HepG2 (cell line): ENCODE results near the gene RELL1. TPM values are rescaled to one million over a fixed set of nuclear protein-coding genes. Genes with fewer than 3 reads are reported as not detected.

ENCODE experiments used
- ATRX ChIP-seq: sonication (generic); formaldehyde crosslinking; IDR thresholded peaks from 2 replicates; pipeline ENCODE4 v1.4.0; 2020; ENCODE audit warnings: missing genetic modification reagents, borderline replicate concordance
- EED ChIP-seq: sonication (generic); formaldehyde crosslinking; IDR thresholded peaks from 2 replicates; pipeline ENCODE4 v1.5.0; 2020; ENCODE audit warnings: mild to moderate bottlenecking, missing genetic modification reagents
- MXD1 ChIP-seq: sonication (generic); formaldehyde crosslinking; IDR thresholded peaks from 2 replicates; pipeline ENCODE4 v1.4.0; 2020; ENCODE audit warnings: mild to moderate bottlenecking, missing genetic modification reagents
- SNRNP70 ChIP-seq: fragments of 200-400 bp; formaldehyde crosslinking; IDR thresholded peaks from 2 replicates; pipeline ENCODE4 v1.6.1; 2017; ENCODE audit warnings: mild to moderate bottlenecking, low read depth, low read length, moderate library complexity
- SP2 ChIP-seq: sonication (generic); formaldehyde crosslinking; IDR thresholded peaks from 2 replicates; pipeline ENCODE4 v1.5.1; 2020; ENCODE audit warnings: mild to moderate bottlenecking, missing genetic modification reagents
- ZFP62 ChIP-seq: sonication (generic); formaldehyde crosslinking; IDR thresholded peaks from 2 replicates; pipeline ENCODE4 v1.4.0; 2020; ENCODE audit warnings: missing genetic modification reagents
- ZFY ChIP-seq: sonication (generic); formaldehyde crosslinking; IDR thresholded peaks from 2 replicates; pipeline ENCODE4 v1.4.0; 2020; ENCODE audit warnings: missing genetic modification reagents
- ZGPAT ChIP-seq: IDR thresholded peaks from 2 replicates; pipeline ENCODE4 v1.6.1; 2016; ENCODE audit warnings: mild to moderate bottlenecking
- ZNF292 ChIP-seq: sonication (generic); formaldehyde crosslinking; IDR thresholded peaks from 2 replicates; pipeline ENCODE4 v1.8.1; 2022; ENCODE audit warnings: mild to moderate bottlenecking, low read depth, missing genetic modification reagents, borderline replicate concordance
- ZNF530 ChIP-seq: sonication (generic); formaldehyde crosslinking; IDR thresholded peaks from 2 replicates; pipeline ENCODE4 v1.5.0; 2020; ENCODE audit warnings: low read depth, mild to moderate bottlenecking, missing genetic modification reagents
- ZNF766 ChIP-seq: sonication (generic); formaldehyde crosslinking; IDR thresholded peaks from 2 replicates; pipeline ENCODE4 v1.5.0; 2020; ENCODE audit warnings: missing genetic modification reagents, borderline replicate concordance
- ZSCAN21 ChIP-seq: sonication (generic); formaldehyde crosslinking; IDR thresholded peaks from 2 replicates; pipeline ENCODE4 v1.8.0; 2022; ENCODE audit warnings: mild to moderate bottlenecking, missing genetic modification reagents, moderate library complexity, borderline replicate concordance
- polyA plus RNA-seq, 8 experiments: library from polyadenylated mRNA; depleted of rRNA in 3 of 8; stranded (reverse) in 7 of 8; unstranded in 1 of 8; fragments of >200 nt; fragmentation: Illumina TruSeq in 4 of 8; extraction: Trizol in 4 of 8; gene quantifications; 2 replicates each; pipeline versions ENCODE4 v1.2.1 to v1.2.3, GENCODE V29; 2011 to 2016; ENCODE audit warnings: low read depth in 4 of 8, missing spikeins in 1 of 8, mixed read lengths in 1 of 8; ENCODE audit not compliant: insufficient read depth in 1 of 8
- total RNA-seq, 5 experiments: library from RNA; depleted of rRNA; stranded (reverse); fragments of >200 nt; fragmentation: Illumina TruSeq; extraction: Trizol; gene quantifications; 2 replicates each; pipeline ENCODE4 v1.2.3, GENCODE V29; 2016; ENCODE audit warnings: low read depth in 1 of 5
- TF ChIP-seq, protein P1 (sequence below): sonication (generic); formaldehyde crosslinking; IDR thresholded peaks from 2 replicates; pipeline ENCODE4 v1.5.1; 2020; ENCODE audit warnings: mild to moderate bottlenecking, missing genetic modification reagents, moderate library complexity
- TF ChIP-seq, protein P2 (sequence below): sonication (generic); formaldehyde crosslinking; conservative IDR thresholded peaks from 2 replicates; pipeline ENCODE4 v1.4.0; 2020; ENCODE audit warnings: missing genetic modification reagents
- TF ChIP-seq, protein P3 (sequence below): sonication (generic); formaldehyde crosslinking; IDR thresholded peaks from 2 replicates; pipeline ENCODE4 v1.4.0; 2020; ENCODE audit warnings: missing genetic modification reagents
- TF ChIP-seq, protein P4 (sequence below): sonication (generic); formaldehyde crosslinking; IDR thresholded peaks from 2 replicates; pipeline ENCODE4 v1.5.0; 2020; ENCODE audit warnings: missing genetic modification reagents
- TF ChIP-seq, protein P5 (sequence below): sonication (generic); formaldehyde crosslinking; IDR thresholded peaks from 2 replicates; pipeline ENCODE4 v1.4.0; 2020; ENCODE audit warnings: missing genetic modification reagents, borderline replicate concordance

The RELL1 gene
- total and polyA plus RNA-seq, 2 of the 13 experiments (the other 11 are each of a cell fraction or from before 2014, with no cell fraction given): 8.4 to 58.4 TPM

GRCh38 chr4:37662861-37663390 lies 23.2 kb downstream of the RELL1 start (continued):
- TF ChIP-seq ZGPAT (no peak), ZNF530 (CRISPR knock-in tag) (no peak), ATRX (CRISPR knock-in tag) (no peak), ZFY (CRISPR knock-in tag) (no peak), ZSCAN21 (CRISPR knock-in tag) (no peak), SP2 (CRISPR knock-in tag) (no peak), ZNF766 (no peak), ZNF292 (CRISPR knock-in tag) (no peak), MXD1 (CRISPR knock-in tag) (no peak), EED (no peak), SNRNP70 (no peak), ZFP62 (CRISPR knock-in tag) (no peak)
- TF ChIP-seq, protein P1, sequence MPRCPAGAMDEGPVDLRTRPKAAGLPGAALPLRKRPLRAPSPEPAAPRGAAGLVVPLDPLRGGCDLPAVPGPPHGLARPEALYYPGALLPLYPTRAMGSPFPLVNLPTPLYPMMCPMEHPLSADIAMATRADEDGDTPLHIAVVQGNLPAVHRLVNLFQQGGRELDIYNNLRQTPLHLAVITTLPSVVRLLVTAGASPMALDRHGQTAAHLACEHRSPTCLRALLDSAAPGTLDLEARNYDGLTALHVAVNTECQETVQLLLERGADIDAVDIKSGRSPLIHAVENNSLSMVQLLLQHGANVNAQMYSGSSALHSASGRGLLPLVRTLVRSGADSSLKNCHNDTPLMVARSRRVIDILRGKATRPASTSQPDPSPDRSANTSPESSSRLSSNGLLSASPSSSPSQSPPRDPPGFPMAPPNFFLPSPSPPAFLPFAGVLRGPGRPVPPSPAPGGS (CRISPR knock-in tag): no peak
- TF ChIP-seq, protein P2, sequence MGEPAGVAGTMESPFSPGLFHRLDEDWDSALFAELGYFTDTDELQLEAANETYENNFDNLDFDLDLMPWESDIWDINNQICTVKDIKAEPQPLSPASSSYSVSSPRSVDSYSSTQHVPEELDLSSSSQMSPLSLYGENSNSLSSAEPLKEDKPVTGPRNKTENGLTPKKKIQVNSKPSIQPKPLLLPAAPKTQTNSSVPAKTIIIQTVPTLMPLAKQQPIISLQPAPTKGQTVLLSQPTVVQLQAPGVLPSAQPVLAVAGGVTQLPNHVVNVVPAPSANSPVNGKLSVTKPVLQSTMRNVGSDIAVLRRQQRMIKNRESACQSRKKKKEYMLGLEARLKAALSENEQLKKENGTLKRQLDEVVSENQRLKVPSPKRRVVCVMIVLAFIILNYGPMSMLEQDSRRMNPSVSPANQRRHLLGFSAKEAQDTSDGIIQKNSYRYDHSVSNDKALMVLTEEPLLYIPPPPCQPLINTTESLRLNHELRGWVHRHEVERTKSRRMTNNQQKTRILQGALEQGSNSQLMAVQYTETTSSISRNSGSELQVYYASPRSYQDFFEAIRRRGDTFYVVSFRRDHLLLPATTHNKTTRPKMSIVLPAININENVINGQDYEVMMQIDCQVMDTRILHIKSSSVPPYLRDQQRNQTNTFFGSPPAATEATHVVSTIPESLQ: no peak
- TF ChIP-seq, protein P3, sequence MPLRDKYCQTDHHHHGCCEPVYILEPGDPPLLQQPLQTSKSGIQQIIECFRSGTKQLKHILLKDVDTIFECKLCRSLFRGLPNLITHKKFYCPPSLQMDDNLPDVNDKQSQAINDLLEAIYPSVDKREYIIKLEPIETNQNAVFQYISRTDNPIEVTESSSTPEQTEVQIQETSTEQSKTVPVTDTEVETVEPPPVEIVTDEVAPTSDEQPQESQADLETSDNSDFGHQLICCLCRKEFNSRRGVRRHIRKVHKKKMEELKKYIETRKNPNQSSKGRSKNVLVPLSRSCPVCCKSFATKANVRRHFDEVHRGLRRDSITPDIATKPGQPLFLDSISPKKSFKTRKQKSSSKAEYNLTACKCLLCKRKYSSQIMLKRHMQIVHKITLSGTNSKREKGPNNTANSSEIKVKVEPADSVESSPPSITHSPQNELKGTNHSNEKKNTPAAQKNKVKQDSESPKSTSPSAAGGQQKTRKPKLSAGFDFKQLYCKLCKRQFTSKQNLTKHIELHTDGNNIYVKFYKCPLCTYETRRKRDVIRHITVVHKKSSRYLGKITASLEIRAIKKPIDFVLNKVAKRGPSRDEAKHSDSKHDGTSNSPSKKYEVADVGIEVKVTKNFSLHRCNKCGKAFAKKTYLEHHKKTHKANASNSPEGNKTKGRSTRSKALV: no peak
- TF ChIP-seq, protein P4, sequence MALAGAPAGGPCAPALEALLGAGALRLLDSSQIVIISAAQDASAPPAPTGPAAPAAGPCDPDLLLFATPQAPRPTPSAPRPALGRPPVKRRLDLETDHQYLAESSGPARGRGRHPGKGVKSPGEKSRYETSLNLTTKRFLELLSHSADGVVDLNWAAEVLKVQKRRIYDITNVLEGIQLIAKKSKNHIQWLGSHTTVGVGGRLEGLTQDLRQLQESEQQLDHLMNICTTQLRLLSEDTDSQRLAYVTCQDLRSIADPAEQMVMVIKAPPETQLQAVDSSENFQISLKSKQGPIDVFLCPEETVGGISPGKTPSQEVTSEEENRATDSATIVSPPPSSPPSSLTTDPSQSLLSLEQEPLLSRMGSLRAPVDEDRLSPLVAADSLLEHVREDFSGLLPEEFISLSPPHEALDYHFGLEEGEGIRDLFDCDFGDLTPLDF (CRISPR knock-in tag): no peak
- TF ChIP-seq, protein P5, sequence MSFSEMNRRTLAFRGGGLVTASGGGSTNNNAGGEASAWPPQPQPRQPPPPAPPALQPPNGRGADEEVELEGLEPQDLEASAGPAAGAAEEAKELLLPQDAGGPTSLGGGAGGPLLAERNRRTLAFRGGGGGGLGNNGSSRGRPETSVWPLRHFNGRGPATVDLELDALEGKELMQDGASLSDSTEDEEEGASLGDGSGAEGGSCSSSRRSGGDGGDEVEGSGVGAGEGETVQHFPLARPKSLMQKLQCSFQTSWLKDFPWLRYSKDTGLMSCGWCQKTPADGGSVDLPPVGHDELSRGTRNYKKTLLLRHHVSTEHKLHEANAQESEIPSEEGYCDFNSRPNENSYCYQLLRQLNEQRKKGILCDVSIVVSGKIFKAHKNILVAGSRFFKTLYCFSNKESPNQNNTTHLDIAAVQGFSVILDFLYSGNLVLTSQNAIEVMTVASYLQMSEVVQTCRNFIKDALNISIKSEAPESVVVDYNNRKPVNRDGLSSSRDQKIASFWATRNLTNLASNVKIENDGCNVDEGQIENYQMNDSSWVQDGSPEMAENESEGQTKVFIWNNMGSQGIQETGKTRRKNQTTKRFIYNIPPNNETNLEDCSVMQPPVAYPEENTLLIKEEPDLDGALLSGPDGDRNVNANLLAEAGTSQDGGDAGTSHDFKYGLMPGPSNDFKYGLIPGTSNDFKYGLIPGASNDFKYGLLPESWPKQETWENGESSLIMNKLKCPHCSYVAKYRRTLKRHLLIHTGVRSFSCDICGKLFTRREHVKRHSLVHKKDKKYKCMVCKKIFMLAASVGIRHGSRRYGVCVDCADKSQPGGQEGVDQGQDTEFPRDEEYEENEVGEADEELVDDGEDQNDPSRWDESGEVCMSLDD (CRISPR knock-in tag): no peak
